GM04503 (cell line): ENCODE measurements around the gene DCC.
"Not testable (repeated sequence)": the region's sequence is repeated elsewhere in the genome, so short reads cannot be mapped to it uniquely, and the experiment has no call there.

Experiments
- DNase-seq: peaks from one replicate; pipeline ENCODE4 v3.0.0-alpha.2; 2012; ENCODE audit warnings: low read depth

The DCC gene

GRCh38 chr18:53411511-53411910 lies 1071.5 kb downstream of the DCC start:
- DNase-seq = no peak

DNA sequence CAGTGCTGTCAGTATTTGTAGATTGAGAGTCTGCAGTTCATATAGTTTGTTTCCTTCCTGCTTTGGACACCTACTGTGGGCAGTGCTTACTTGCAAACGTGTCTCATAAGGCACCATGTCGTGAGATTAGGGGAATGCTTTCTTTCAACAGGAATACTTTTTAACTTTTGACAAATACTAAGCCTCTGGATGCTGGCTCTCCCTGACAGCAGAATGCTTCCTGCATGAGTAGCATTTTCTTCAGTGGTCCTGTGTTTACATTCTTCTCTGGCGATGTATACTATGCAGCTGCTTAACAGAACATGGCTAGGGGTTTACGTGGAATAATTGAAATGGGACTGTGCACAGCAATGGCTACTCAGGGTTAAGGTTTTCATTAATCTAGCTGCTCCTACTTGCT lies 1077.0 kb downstream of the DCC start:
- DNase-seq = no peak

DNA sequence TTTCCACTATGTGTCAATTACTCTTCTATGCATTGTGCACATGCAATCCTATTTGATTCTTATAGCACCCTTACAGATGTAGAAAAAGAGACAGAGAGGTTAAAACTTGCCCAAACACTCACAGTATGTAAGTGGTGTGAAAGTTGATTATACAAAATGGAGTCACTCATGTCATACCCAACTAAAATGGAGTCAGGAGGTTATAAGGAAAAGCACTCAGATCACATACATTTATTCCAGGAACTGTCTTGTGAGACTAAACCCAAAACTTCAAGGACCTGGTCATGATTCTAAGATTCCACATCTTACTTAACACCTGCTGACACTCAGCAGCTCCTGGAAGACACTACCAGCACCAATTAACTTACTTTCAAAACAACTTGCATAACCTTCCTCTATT lies 1081.9 kb downstream of the DCC start:
- DNase-seq = no peak

- DNase-seq = no peak
Measured at GRCh38 chr18:53422896-53423295, 1082.9 kb downstream of the DCC start.

DNA sequence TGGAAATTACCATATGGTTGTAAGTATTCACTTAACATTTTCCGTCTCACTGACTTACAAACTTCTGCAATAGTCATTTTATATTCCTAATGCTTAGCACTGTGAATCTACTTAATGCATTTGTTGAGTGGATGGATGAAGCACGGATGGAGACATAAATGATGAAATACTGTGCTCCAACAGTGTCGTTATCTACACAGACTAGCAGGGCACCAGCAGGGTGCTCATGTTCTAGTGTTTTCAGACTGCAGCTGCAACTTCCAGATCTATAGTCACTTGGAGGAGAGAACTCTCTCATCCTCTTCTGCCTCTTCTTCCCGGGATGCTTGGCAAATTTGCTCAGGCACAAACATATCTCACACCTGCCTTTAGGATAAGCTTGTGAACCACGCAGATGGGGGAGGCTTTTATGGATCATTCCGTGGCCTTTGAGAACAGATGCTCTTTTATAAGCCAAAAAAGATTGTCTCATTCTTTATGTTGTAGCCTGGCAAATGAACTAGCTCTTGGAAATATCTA lies 1086.7 kb downstream of the DCC start:
- DNase-seq = no peak

- DNase-seq = no peak
Measured at GRCh38 chr18:53441761-53442414, 1101.9 kb downstream of the DCC start.

- DNase-seq = no peak
Measured at GRCh38 chr18:53442415-53442783, 1102.4 kb downstream of the DCC start.

DNA sequence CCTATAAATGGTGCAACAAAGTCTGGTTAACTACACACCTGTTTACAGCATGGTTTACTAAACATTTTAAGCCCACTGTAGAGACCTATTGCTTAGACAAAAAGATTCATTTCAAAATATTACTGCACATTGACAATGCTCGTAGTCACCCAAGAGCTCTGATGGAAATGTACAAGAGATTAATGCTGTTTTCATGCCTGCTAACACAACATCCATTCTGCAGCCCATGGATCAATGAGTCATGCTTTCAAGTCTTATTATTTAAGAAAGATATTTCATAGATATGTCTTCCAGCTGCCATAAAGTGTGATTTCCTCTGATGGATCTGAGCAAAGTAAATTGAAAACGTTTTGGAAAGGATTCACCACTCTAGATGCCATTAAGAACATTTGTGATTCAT lies 1103.3 kb downstream of the DCC start:
- no peak for DNase-seq

GRCh38 chr18:53443831-53444230 lies 1103.8 kb downstream of the DCC start:
- no peak for DNase-seq

- no peak for DNase-seq
Measured at GRCh38 chr18:53451902-53452301, 1111.9 kb downstream of the DCC start.

GRCh38 chr18:53457068-53457467 lies 1117.1 kb downstream of the DCC start:
- no peak for DNase-seq

DNA sequence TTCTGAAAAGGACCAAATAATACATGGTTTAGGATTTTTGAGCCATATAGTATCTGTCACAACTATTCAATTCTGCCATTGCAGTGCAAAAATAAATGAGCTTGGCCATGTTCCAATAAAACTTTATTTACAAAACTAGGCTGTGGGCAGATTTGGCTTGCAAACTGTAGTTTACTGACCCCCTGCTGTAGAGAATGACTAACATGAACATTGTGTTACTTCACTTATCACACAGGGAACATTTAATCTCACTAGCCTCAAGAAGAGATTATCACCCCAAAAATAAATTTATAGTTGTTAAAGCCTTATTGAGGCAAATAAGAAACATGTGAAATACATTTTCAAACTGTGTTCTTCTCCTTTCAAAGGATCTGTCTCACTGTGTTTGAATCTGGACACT lies 1118.3 kb downstream of the DCC start:
- no peak for DNase-seq

GRCh38 chr18:53458944-53459580 lies 1119.1 kb downstream of the DCC start:
- no peak for DNase-seq

DNA sequence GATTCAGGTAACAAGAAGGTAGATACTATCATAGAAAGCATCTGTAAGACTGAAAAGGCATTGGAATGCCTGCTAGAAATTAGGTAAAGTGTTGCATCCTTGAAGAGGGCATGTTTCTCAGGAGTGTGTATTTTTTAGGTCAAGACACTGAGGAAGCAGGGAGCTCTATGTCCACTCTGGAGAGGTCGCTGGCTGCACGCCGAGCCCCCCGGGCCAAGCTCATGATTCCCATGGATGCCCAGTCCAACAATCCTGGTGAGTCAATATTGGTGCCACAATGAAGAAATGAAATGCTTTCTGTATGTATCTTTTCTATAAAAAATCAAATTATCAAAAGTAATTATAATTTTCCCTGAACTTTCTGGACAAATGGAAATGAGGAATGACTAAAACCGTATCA lies 1127.8 kb downstream of the DCC start:
- DNase-seq = no peak

- not testable (repeated sequence) for DNase-seq
Measured at GRCh38 chr18:53468173-53468572, 1128.2 kb downstream of the DCC start.

DNA sequence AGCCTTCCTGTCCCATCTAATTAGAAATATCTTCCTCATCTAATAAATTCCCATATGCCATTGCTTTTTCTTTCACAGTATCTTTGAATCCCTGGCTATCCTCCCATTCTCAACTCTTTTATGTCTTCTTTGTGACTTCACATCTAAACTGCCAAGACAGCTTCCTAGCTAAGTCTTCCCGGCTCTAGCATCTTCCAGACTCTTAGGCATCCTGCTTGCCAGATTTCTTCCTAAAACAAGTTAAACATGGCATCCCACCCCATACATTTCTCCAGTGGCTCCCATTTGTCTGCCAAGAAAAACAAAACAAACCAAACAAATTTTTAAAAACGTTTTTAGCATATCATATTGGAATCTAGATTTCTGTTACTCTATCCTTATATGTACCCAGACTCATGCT lies 1132.5 kb downstream of the DCC start:
- DNase-seq = no peak

GRCh38 chr18:53478155-53478554 lies 1138.2 kb downstream of the DCC start:
- no peak for DNase-seq

- DNase-seq = no peak
Measured at GRCh38 chr18:53486296-53486695, 1146.3 kb downstream of the DCC start.

- no peak for DNase-seq
Measured at GRCh38 chr18:53489266-53489665, 1149.3 kb downstream of the DCC start.

DNA sequence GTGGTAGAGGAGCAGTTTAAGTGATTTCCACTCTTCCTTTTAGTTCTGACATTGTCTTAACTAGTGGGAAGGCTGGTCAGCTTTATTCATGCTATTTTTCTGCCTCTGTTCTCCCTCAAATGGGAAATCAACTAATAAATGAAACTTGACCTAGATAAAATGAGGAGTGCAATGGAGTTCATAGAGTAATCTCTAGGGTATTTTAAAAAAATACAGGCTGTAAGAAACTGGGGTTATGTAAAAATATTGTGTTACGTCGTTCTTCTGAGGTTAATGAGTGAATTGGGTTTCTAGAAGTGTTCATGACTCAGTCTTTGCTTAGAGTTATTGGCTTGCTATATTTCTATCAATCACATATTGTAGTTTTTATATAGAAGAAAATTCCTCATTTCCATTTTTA lies 1150.0 kb downstream of the DCC start:
- DNase-seq = no peak

- DNase-seq = no peak
Measured at GRCh38 chr18:53496028-53496427, 1156.0 kb downstream of the DCC start.

- no peak for DNase-seq
Measured at GRCh38 chr18:53503914-53504441, 1164.0 kb downstream of the DCC start.

- no peak for DNase-seq
Measured at GRCh38 chr18:53508529-53508928, 1168.5 kb downstream of the DCC start.

DNA sequence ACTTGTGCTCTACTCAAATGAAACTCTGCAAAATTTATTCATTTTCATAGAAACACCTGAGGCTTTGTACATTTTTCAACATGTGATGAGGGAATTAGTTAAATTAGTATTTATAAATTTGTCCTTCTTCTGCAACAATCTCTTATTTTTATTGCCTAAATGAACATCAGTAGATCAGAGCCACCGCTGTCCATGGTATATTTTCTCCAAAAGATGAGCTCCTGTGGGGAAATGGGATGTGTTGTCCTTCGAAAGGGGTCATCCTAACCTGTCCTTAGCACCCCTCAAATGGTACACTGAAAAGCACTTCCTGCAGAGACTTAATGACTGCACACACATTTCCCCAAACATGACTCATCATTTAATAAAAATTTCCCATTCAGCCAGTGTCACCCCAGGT lies 1169.9 kb downstream of the DCC start:
- no peak for DNase-seq
